Urothelium cell line (cell line): ENCODE data around the gene VSNL1.

Source experiments
- DNase-seq: peaks from one replicate; pipeline ENCODE4 v3.0.0; 2011; ENCODE audit warnings: low spot score, mixed read lengths
- FAIRE-seq: peaks from 2 replicates; lab custom pipeline; 2011; peaks lifted over from hg19 to GRCh38; lab: Jason Lieb, UNC

The VSNL1 gene

GRCh38 chr2:17540093-17540812, at the start of gene VSNL1:
VSNL1 (plus strand) TSS chr2:17540696; CDS start chr2:17592075, 51,379 bp downstream.
- FAIRE-seq: no peak
- DNase-seq: no peak

- no peak for DNase-seq
- FAIRE-seq: no peak
Observed at GRCh38 chr2:17495590-17495989, 44.9 kb upstream of the VSNL1 start.

GRCh38 chr2:17497718-17498117, 42.8 kb upstream of the VSNL1 start:
- FAIRE-seq: no peak

GRCh38 chr2:17506736-17507616, 33.5 kb upstream of the VSNL1 start:
- no peak for FAIRE-seq

More at GRCh38 chr2:17497718-17498117, 42.8 kb upstream of the VSNL1 start:
- DNase-seq: no peak

GRCh38 chr2:17515652-17516051, 24.8 kb upstream of the VSNL1 start:
- FAIRE-seq (no peak), DNase-seq (no peak)

More at GRCh38 chr2:17506736-17507616, 33.5 kb upstream of the VSNL1 start:
- peak; percentile 43 for DNase-seq

- no peak for FAIRE-seq
- DNase-seq: no peak
Observed at GRCh38 chr2:17517481-17518211, 22.9 kb upstream of the VSNL1 start.

- no peak for FAIRE-seq
Observed at GRCh38 chr2:17518212-17519154, 22.0 kb upstream of the VSNL1 start, which contains the start of gene RAD51AP2. RAD51AP2 (minus strand) TSS chr2:17518440; CDS start chr2:17518415, 25 bp downstream.

GRCh38 chr2:17519486-17519885, 21.0 kb upstream of the VSNL1 start:
- no peak for FAIRE-seq

More at GRCh38 chr2:17518212-17519154, 22.0 kb upstream of the VSNL1 start, which contains the start of gene RAD51AP2:
- DNase-seq: peak; percentile 76

GRCh38 chr2:17520761-17521160, 19.7 kb upstream of the VSNL1 start:
- FAIRE-seq: no peak

More at GRCh38 chr2:17519486-17519885, 21.0 kb upstream of the VSNL1 start:
- no peak for DNase-seq

GRCh38 chr2:17521621-17522020, 18.9 kb upstream of the VSNL1 start:
- FAIRE-seq (no peak), DNase-seq (no peak)

More at GRCh38 chr2:17520761-17521160, 19.7 kb upstream of the VSNL1 start:
- no peak for DNase-seq

- no peak for FAIRE-seq
- no peak for DNase-seq
Observed at GRCh38 chr2:17522303-17522702, 18.2 kb upstream of the VSNL1 start.

- DNase-seq (no peak), FAIRE-seq (no peak)
Observed at GRCh38 chr2:17529771-17530170, 10.7 kb upstream of the VSNL1 start.

GRCh38 chr2:17533546-17533945, 7.0 kb upstream of the VSNL1 start:
- FAIRE-seq (no peak), DNase-seq (no peak)

GRCh38 chr2:17536416-17536815, 4.1 kb upstream of the VSNL1 start:
- no peak for FAIRE-seq
- DNase-seq: no peak

- FAIRE-seq: peak; percentile 53
- no peak for DNase-seq
Observed at GRCh38 chr2:17538022-17538843, 2.3 kb upstream of the VSNL1 start.

- no peak for DNase-seq
- no peak for FAIRE-seq
Observed at GRCh38 chr2:17538844-17539554, 1.5 kb upstream of the VSNL1 start.

- no peak for DNase-seq
Observed at GRCh38 chr2:17539611-17540092, 844 bp upstream of the VSNL1 start.

More at GRCh38 chr2:17539611-17540092, 844 bp upstream of the VSNL1 start:
- FAIRE-seq: no peak
